ENCODE data around the gene LUM.
"Not testable (repeated sequence)": the region's sequence is repeated elsewhere in the genome, so short reads cannot be mapped to it uniquely, and the experiment has no call there.

The LUM gene

DNA sequence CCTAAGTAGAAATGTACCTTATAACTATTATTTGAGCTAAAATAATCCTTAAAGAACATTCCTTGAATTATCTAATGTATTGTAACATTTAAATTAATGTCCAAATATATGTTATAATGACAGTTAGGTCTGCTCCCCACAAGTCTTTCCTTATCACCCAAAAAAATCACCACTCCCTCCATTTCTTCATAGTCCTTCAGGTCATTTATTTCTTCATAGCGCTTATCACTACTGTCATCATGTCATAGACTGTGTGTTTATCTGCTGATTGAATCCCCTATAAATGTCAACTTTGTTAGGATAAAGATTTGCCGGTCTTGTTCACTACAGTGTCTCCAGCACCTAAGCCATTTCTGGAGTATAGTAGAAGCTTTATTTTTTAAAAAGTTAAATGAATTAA, 12.0 kb downstream of the LUM start:
- Mint-ChIP-seq H3K9me3 (no peaks in the 10 kb centered on the region), H3K36me3 (no peaks in the 10 kb centered on the region), H3K27ac (no peak overlapping the region), H3K4me3 (no peak overlapping the region), H3K4me1 (no peaks in the 10 kb centered on the region), H3K27me3 (peaks cover 6% of the 10 kb centered on the region)
- no peak for ATAC-seq

DNA sequence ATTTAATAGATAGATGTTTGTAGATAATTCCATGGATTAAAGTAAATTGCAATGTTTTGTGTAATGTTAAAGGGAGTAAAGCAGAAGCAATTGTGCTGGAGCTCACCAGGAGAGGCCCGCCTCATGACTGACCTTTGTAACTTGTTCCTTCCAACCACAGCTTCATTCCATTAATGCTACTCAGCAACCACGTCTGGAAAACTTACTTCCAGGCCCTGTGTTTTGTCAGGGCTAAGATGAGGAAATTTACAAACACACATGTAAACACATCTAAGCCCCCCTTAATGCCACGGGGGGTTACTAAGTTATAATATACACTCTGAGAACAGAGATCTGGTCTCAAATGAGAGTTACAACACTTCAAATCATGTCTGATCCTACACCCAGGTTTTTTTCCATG, 12.4 kb downstream of the LUM start:
- no peak for ATAC-seq
- Mint-ChIP-seq H3K4me3 (no peak overlapping the region), H3K4me1 (no peaks in the 10 kb centered on the region), H3K9me3 (no peaks in the 10 kb centered on the region), H3K36me3 (no peaks in the 10 kb centered on the region), H3K27me3 (peaks cover 9% of the 10 kb centered on the region), H3K27ac (no peak overlapping the region)

- Mint-ChIP-seq H3K27me3 (peaks cover 13% of the 10 kb centered on the region), H3K4me1 (no peaks in the 10 kb centered on the region), H3K9me3 (no peaks in the 10 kb centered on the region), H3K4me3 (no peak overlapping the region), H3K36me3 (no peaks in the 10 kb centered on the region), H3K27ac (no peak overlapping the region)
- no peak for ATAC-seq
Measured at GRCh38 chr12:91098461-91098860, 12.8 kb downstream of the LUM start.

GRCh38 chr12:91094957-91095356, 16.3 kb downstream of the LUM start:
- no peak for ATAC-seq
- Mint-ChIP-seq H3K4me1 (no peaks in the 10 kb centered on the region), H3K36me3 (no peaks in the 10 kb centered on the region), H3K27ac (no peak overlapping the region), H3K27me3 (peaks cover 18% of the 10 kb centered on the region), H3K4me3 (no peak overlapping the region), H3K9me3 (peaks cover 5% of the 10 kb centered on the region)

GRCh38 chr12:91094032-91094662, 17.1 kb downstream of the LUM start:
- no peak overlapping the region for H3K27ac Mint-ChIP-seq
- H3K36me3 Mint-ChIP-seq = no peaks in the 10 kb centered on the region
- no peak for ATAC-seq
- no peak overlapping the region for H3K4me3 Mint-ChIP-seq
- peaks cover 10% of the 10 kb centered on the region for H3K9me3 Mint-ChIP-seq
- peaks cover 18% of the 10 kb centered on the region for H3K27me3 Mint-ChIP-seq
- H3K4me1 Mint-ChIP-seq = no peaks in the 10 kb centered on the region

DNA sequence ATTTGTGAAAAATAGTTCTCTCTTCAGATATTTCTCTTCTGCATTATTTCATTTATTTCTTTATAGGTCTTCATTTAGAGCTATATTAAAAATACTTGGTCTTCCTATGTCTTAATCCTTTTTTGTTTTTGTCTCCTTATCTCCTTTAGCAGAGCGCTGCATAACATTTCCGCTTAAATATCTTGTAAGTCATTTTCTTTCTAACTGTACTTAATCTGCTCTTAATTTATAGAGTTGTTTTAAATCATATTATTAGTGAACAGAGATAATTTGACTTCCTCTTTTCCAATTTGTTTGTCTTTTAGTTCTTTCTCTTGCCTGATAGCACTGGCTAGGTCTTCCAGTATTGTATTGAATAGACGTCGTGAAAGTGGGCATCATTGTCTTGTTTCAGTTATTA, 18.0 kb downstream of the LUM start:
- Mint-ChIP-seq H3K4me3 (no peak overlapping the region), H3K4me1 (no peaks in the 10 kb centered on the region), H3K27me3 (peaks cover 18% of the 10 kb centered on the region), H3K9me3 (peaks cover 18% of the 10 kb centered on the region), H3K36me3 (no peaks in the 10 kb centered on the region), H3K27ac (no peak overlapping the region)
- no peak for ATAC-seq

DNA sequence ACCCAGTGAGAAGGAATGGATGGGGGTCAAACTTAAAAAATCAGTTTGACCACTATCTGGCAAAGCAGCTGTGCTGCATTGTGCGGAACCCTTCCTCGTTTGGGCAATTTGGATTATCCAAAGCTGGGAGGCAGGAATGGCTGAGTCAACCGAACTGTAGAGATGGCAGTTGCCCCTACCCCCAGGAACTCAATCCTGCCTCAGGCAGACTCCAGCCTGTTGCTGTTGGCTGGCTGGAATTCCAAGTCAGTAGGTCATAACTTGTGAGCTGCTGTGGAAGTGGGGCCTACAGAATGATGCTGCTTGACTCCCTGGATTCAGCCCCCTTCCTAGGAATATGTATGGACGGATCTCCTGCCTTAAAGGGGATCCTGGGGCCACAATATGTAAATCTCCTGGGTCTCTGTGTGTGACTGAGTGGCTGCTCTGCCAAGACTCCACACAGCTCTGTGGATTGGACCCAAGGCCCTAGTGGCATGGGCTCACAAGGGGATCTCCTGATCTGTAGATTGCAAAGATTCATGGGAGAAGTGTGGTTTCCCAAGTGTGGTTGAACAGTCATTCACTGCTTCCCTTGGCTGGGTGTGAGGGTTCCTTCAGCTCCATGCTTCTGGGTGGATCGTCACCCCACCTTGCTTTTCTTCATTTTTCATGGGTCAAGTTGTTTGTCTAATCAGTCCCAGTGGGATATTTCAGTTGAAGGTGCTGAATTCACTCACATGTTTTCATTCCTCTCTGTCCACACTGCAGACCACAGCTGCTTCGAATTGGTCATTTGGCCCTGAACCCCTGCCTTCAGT, 19.2 kb downstream of the LUM start:
- peaks cover 19% of the 10 kb centered on the region for H3K9me3 Mint-ChIP-seq
- ATAC-seq = no peak
- H3K36me3 Mint-ChIP-seq = no peaks in the 10 kb centered on the region
- no peak overlapping the region for H3K4me3 Mint-ChIP-seq
- H3K4me1 Mint-ChIP-seq = no peaks in the 10 kb centered on the region
- peaks cover 18% of the 10 kb centered on the region for H3K27me3 Mint-ChIP-seq
- no peak overlapping the region for H3K27ac Mint-ChIP-seq

DNA sequence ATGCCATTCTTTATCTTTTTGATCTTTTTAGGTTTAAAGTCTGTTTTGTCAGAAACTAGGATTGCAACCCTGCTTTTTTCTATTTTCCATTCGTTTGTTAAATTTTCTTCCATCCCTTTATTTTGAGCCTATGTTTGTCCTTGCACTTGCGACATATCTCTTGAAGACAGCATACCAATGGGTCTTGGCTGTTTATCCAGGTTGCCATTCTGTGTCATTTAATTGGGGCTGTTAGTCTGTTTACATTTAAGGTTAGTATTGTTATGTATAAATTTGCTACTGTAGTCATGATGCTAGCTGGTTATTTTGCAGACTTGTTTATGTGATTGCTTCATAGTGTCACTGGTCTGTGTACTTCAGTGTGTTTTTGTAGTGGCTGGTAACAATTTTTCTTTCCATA, 21.3 kb downstream of the LUM start:
- not testable (repeated sequence) for ATAC-seq, H3K36me3 Mint-ChIP-seq, H3K4me3 Mint-ChIP-seq, H3K4me1 Mint-ChIP-seq, H3K27ac Mint-ChIP-seq
- Mint-ChIP-seq H3K9me3 (peaks cover 19% of the 10 kb centered on the region), H3K27me3 (peaks cover 18% of the 10 kb centered on the region)

DNA sequence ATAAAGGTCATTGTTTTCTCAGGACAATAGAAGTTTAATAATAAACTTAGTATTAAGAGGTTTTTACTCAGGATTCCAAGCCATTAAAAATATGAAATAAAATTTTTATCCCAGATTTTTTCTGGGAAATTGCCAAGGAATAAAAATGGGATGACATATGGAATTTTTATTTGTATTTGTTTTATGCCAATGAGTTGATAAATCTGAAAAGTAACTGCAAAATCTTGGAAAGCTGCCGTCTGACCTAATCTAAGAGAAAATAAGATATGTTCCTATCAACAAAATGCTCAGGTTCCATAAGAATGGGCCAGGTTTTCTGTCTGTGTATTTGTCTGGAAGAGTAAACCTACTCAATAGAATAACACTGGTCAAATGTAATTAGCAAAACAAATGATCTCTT, 31.3 kb downstream of the LUM start:
- Mint-ChIP-seq H3K36me3 (no peaks in the 10 kb centered on the region), H3K4me3 (no peak overlapping the region), H3K9me3 (no peaks in the 10 kb centered on the region)

DNA sequence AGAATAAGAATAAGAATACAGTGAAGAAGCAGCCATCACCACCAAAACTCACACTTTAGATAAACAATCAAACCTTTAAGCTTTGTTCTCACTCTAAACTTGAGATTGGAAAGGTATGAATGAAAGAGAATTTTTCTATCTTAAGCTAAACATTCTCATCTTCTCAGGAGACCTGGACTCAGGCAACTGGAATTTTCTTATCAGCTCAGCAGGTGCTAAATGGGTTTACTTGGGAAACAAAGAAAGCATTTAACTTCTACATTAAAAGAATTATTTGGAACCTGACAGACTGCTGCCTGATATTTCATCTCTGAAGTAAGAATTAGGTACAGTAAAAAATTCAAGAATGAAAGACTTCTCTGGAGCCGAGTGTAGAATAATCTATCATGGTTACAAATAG, 32.8 kb downstream of the LUM start:
- H3K27me3 Mint-ChIP-seq = no peaks in the 10 kb centered on the region
- H3K4me3 Mint-ChIP-seq = no peak overlapping the region
- no peaks in the 10 kb centered on the region for H3K36me3 Mint-ChIP-seq
- H3K27ac Mint-ChIP-seq = no peak overlapping the region
- H3K9me3 Mint-ChIP-seq = no peaks in the 10 kb centered on the region
- no peaks in the 10 kb centered on the region for H3K4me1 Mint-ChIP-seq
- ATAC-seq = no peak

More for the DNA sequence above, 31.3 kb downstream of the LUM start:
- H3K27me3 Mint-ChIP-seq = no peaks in the 10 kb centered on the region
- no peak for ATAC-seq
- H3K27ac Mint-ChIP-seq = no peak overlapping the region
- H3K4me1 Mint-ChIP-seq = no peaks in the 10 kb centered on the region

GRCh38 chr12:91077228-91077954, 33.9 kb downstream of the LUM start:
- Mint-ChIP-seq H3K27me3 (no peaks in the 10 kb centered on the region), H3K4me3 (no peak overlapping the region), H3K9me3 (no peaks in the 10 kb centered on the region), H3K4me1 (no peaks in the 10 kb centered on the region), H3K36me3 (no peaks in the 10 kb centered on the region), H3K27ac (no peak overlapping the region)
- peak; percentile 36 for ATAC-seq

GRCh38 chr12:91074851-91075250, 36.4 kb downstream of the LUM start:
- Mint-ChIP-seq H3K9me3 (no peaks in the 10 kb centered on the region), H3K4me3 (no peak overlapping the region), H3K36me3 (no peaks in the 10 kb centered on the region), H3K4me1 (no peaks in the 10 kb centered on the region), H3K27ac (no peak overlapping the region), H3K27me3 (no peaks in the 10 kb centered on the region)
- ATAC-seq = no peak

GRCh38 chr12:91074154-91074709, 37.1 kb downstream of the LUM start:
- no peaks in the 10 kb centered on the region for H3K27me3 Mint-ChIP-seq
- H3K9me3 Mint-ChIP-seq = no peaks in the 10 kb centered on the region
- no peaks in the 10 kb centered on the region for H3K36me3 Mint-ChIP-seq
- H3K4me3 Mint-ChIP-seq = no peak overlapping the region
- ATAC-seq = no peak
- no peak overlapping the region for H3K27ac Mint-ChIP-seq
- H3K4me1 Mint-ChIP-seq = no peaks in the 10 kb centered on the region

- no peak for ATAC-seq
- Mint-ChIP-seq H3K4me1 (no peaks in the 10 kb centered on the region), H3K27ac (no peak overlapping the region), H3K4me3 (no peak overlapping the region), H3K9me3 (no peaks in the 10 kb centered on the region), H3K36me3 (no peaks in the 10 kb centered on the region), H3K27me3 (no peaks in the 10 kb centered on the region)
Measured at GRCh38 chr12:91073426-91073825, 37.9 kb downstream of the LUM start.

DNA sequence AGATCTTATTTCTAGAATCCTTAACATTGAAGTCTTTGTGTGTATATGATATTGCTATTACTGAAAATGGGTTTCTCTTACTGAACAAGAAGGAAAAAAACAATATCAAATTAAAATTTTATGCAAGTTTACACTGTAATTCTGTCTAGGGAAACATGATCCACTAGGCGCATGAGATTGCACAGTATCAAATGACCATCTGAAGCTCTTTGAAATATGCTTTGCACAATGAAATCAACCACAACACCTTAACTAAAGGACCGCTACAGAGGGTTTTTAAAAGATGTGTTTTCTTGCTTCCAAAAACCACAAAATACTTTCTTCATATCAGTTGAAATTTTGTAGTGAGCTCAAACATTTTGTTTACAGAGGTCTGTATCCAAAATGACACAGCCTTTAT, 38.4 kb downstream of the LUM start:
- H3K4me3 Mint-ChIP-seq = no peak overlapping the region
- no peaks in the 10 kb centered on the region for H3K4me1 Mint-ChIP-seq
- H3K27me3 Mint-ChIP-seq = no peaks in the 10 kb centered on the region
- no peaks in the 10 kb centered on the region for H3K9me3 Mint-ChIP-seq
- no peak overlapping the region for H3K27ac Mint-ChIP-seq
- no peak for ATAC-seq
- H3K36me3 Mint-ChIP-seq = no peaks in the 10 kb centered on the region
